H9 (cell line): ENCODE data around the gene RASGRP3. TPM values are rescaled to one million over a fixed set of nuclear protein-coding genes. Genes with fewer than 3 reads are reported as not detected.

Source experiments
- DNase-seq: peaks from one replicate; pipeline ENCODE4 v3.0.0-alpha.2; 2017
- H2AFZ ChIP-seq: one replicate; pipeline ENCODE4 v1.6.1; 2013; ENCODE audit warnings: mild to moderate bottlenecking, low read length, control low read depth, moderate library complexity
- H2AK5ac ChIP-seq: 2 replicates; pipeline ENCODE4 v1.6.1; 2013; ENCODE audit warnings: low read length, control low read depth, mixed read lengths; ENCODE audit not compliant: insufficient read length
- H2BK120ac ChIP-seq: one replicate; pipeline ENCODE4 v1.6.1; 2013; ENCODE audit warnings: low read depth, mild to moderate bottlenecking, low read length, control low read depth, inconsistent platforms; ENCODE audit not compliant: poor library complexity, severe bottlenecking
- H2BK12ac ChIP-seq: 2 replicates; pipeline ENCODE4 v1.6.1; 2013; ENCODE audit warnings: low read length, control low read depth, mixed read lengths, low read depth; ENCODE audit not compliant: insufficient read length
- H2BK15ac ChIP-seq: 2 replicates; pipeline ENCODE4 v1.6.1; 2013; ENCODE audit warnings: low read depth, low read length, control low read depth
- H2BK20ac ChIP-seq: one replicate; pipeline ENCODE4 v1.6.1; 2013; ENCODE audit warnings: low read depth, mild to moderate bottlenecking, low read length, control low read depth, inconsistent platforms; ENCODE audit not compliant: poor library complexity, severe bottlenecking
- H2BK5ac ChIP-seq: 2 replicates; pipeline ENCODE4 v1.6.1; 2013; ENCODE audit warnings: low read length, control low read depth, mixed read lengths; ENCODE audit not compliant: insufficient read length
- H3K14ac ChIP-seq: 2 replicates; pipeline ENCODE4 v1.6.1; 2013; ENCODE audit warnings: low read length, control low read depth; ENCODE audit not compliant: insufficient read depth
- H3K18ac ChIP-seq: 2 replicates; pipeline ENCODE4 v1.6.1; 2013; ENCODE audit warnings: low read depth, mild to moderate bottlenecking, mixed read lengths, low read length, control low read depth; ENCODE audit not compliant: insufficient read length
- H3K23ac ChIP-seq: 2 replicates; pipeline ENCODE4 v1.6.1; 2013; ENCODE audit warnings: low read length, control low read depth, mixed read lengths, low read depth; ENCODE audit not compliant: insufficient read length
- H3K23me2 ChIP-seq: 2 replicates; pipeline ENCODE4 v1.6.1; 2013; ENCODE audit warnings: low read depth, mild to moderate bottlenecking, mixed read lengths, low read length, control low read depth; ENCODE audit not compliant: insufficient read length, poor library complexity, severe bottlenecking
- H3K27ac ChIP-seq: 2 replicates; pipeline ENCODE4 v1.5.1; 2013; ENCODE audit warnings: low read length, control low read depth, mixed read lengths, low read depth; ENCODE audit not compliant: insufficient read length
- H3K27me3 ChIP-seq: 2 replicates; pipeline ENCODE4 v1.6.1; 2013; ENCODE audit warnings: low read length, control low read depth, inconsistent platforms; ENCODE audit not compliant: insufficient read depth
- H3K4ac ChIP-seq: 2 replicates; pipeline ENCODE4 v1.6.1; 2013; ENCODE audit warnings: low read depth, mild to moderate bottlenecking, control low read depth, inconsistent platforms, low read length, moderate library complexity
- H3K4me1 ChIP-seq: 2 replicates; pipeline ENCODE4 v1.6.1; 2013; ENCODE audit warnings: low read length, control low read depth, inconsistent platforms; ENCODE audit not compliant: insufficient read depth
- H3K4me2 ChIP-seq: 2 replicates; pipeline ENCODE4 v1.6.1; 2013; ENCODE audit warnings: low read length, control low read depth, mixed read lengths; ENCODE audit not compliant: insufficient read length, insufficient read depth
- H3K56ac ChIP-seq: 2 replicates; pipeline ENCODE4 v1.6.1; 2013; ENCODE audit warnings: low read depth, mild to moderate bottlenecking, mixed read lengths, low read length, control low read depth; ENCODE audit not compliant: insufficient read length
- H3K79me1 ChIP-seq: 2 replicates; pipeline ENCODE4 v1.6.1; 2013; ENCODE audit warnings: low read depth, mild to moderate bottlenecking, moderate library complexity, low read length, control low read depth, inconsistent platforms; ENCODE audit not compliant: insufficient read depth, poor library complexity, severe bottlenecking
- H3K79me2 ChIP-seq: 2 replicates; pipeline ENCODE4 v1.6.1; 2013; ENCODE audit warnings: low read length, control low read depth, inconsistent platforms; ENCODE audit not compliant: insufficient read depth
- H3K9ac ChIP-seq: 2 replicates; pipeline ENCODE4 v1.6.1; 2013; ENCODE audit warnings: low read length, control low read depth, mixed read lengths; ENCODE audit not compliant: insufficient read length; ENCODE audit errors: extremely low read depth
- H3K9me3 ChIP-seq: one replicate; pipeline ENCODE4 v1.6.1; 2013; ENCODE audit warnings: low read depth, low read length, inconsistent platforms; ENCODE audit not compliant: control insufficient read depth
- H3T11ph ChIP-seq: one replicate; pipeline ENCODE4 v1.6.1; 2013; ENCODE audit warnings: mild to moderate bottlenecking, low read length, control low read depth, inconsistent platforms
- H4K20me1 ChIP-seq: one replicate; pipeline ENCODE4 v1.6.1; 2013; ENCODE audit not compliant: control insufficient read depth, insufficient read length, insufficient read depth
- H4K5ac ChIP-seq: 2 replicates; pipeline ENCODE4 v1.6.1; 2013; ENCODE audit warnings: low read depth, mild to moderate bottlenecking, mixed read lengths, low read length, control low read depth; ENCODE audit not compliant: insufficient read length
- H4K8ac ChIP-seq: replicated peaks from 2 replicates; pipeline ENCODE4 v1.6.1; 2013; ENCODE audit warnings: low read length, control low read depth, mixed read lengths, low read depth; ENCODE audit not compliant: insufficient read length
- H4K91ac ChIP-seq: 2 replicates; pipeline ENCODE4 v1.6.1; 2013; ENCODE audit warnings: low read depth, mild to moderate bottlenecking, moderate library complexity, mixed read lengths, low read length, control low read depth; ENCODE audit not compliant: insufficient read length
- H3K27ac Mint-ChIP-seq, 3 experiments: 2 replicates in 2 of 3; 3 replicates in 1 of 3; pipeline ENCODE4 v1.8.0; 2020 to 2021; ENCODE audit warnings: mixed read lengths in 3 of 3, mild to moderate bottlenecking in 1 of 3, moderate library complexity in 1 of 3
- H3K27me3 Mint-ChIP-seq: 2 replicates; pipeline ENCODE4 v1.8.0; 2021; ENCODE audit warnings: low read depth, mild to moderate bottlenecking, moderate library complexity, mixed read lengths
- H3K36me3 Mint-ChIP-seq, 3 experiments: 2 replicates in 2 of 3; 3 replicates in 1 of 3; pipeline ENCODE4 v1.8.0; 2020 to 2021; ENCODE audit warnings: low read depth in 3 of 3, mixed read lengths in 3 of 3; ENCODE audit not compliant: insufficient read depth in 1 of 3
- H3K4me1 Mint-ChIP-seq, 2 experiments: 2 replicates each; pipeline ENCODE4 v1.8.0; 2020; ENCODE audit warnings: mixed read lengths in 2 of 2
- H3K4me3 Mint-ChIP-seq, 2 experiments: 2 replicates in 1 of 2; 3 replicates in 1 of 2; pipeline ENCODE4 v1.8.0; 2020 to 2021; ENCODE audit warnings: mild to moderate bottlenecking in 2 of 2, mixed read lengths in 2 of 2, moderate library complexity in 1 of 2
- H3K9me3 Mint-ChIP-seq, 2 experiments: 2 replicates in 1 of 2; 3 replicates in 1 of 2; pipeline ENCODE4 v1.8.0; 2020; ENCODE audit warnings: mild to moderate bottlenecking in 2 of 2, mixed read lengths in 2 of 2, moderate library complexity in 1 of 2
- WGBS: extraction: QIAGEN DNeasy Blood & Tissue Kit; methylation state at CpG from one replicate; pipeline ENCODE4 v1.1.7; 2013; ENCODE audit warnings: missing lambda C conversion rate, low lambda C conversion rate, mixed read lengths; ENCODE audit not compliant: insufficient read length; ENCODE audit errors: extremely low coverage; 5-methylcytosine and 5-hydroxymethylcytosine counted together
- total RNA-seq: library from RNA; stranded (reverse); gene quantifications from 2 replicates; pipeline ENCODE4 v1.2.1, GENCODE V29; 2021
- TF ChIP-seq, protein P1 (sequence below): fragments of 200-600 bp; sonication (generic); conservative IDR thresholded peaks from 3 replicates; pipeline ENCODE4 v1.8.0; 2021; ENCODE audit warnings: antibody characterized with exemption, mild to moderate bottlenecking

The RASGRP3 gene
- total RNA-seq, 1 experiment from 2014 or later, result not detected

DNA sequence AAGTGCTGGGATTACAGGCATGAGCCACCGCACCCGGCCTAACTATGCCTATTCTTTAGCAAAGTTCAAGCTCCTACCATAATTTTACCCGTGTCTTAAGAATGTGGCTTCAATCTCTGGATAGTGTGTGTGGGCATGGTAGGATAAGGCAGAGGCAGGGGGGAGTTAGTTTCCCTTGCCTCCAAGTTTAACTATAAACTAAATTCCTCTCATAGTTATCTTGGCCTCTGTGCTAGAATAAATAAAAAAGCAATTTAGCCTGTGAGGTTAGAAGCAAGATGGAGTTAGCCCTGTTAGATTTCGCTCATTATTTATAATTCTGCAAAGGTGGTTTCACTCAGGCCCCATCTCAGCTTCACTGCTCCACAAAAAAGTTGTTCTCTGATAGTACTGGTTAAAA, 129.7 kb downstream of the RASGRP3 start:
- Histone ChIP-seq H2BK120ac (no peak overlapping the region), H3K9ac (no peak overlapping the region), H2BK12ac (no peak overlapping the region), H4K8ac (no peak overlapping the region), H2AK5ac (no peak overlapping the region), H4K20me1 (no peaks in the 10 kb centered on the region), H3K4me2 (no peak overlapping the region), H3K18ac (no peak overlapping the region), H2BK15ac (no peak overlapping the region), H3K14ac (no peak overlapping the region), H3K79me2 (no peaks in the 10 kb centered on the region; the same call in 1 of the 2 replicates), H2BK5ac (no peak overlapping the region), H3K27ac (no peak overlapping the region), H4K91ac (no peak overlapping the region), H3K27me3 (no peaks in the 10 kb centered on the region), H3K79me1 (no peaks in the 10 kb centered on the region), H3K56ac (no peak overlapping the region), H2BK20ac (no peak overlapping the region), H3K4me1 (peaks cover 8% of the 10 kb centered on the region; the same call in 1 of the 2 replicates), H3K23ac (no peak overlapping the region), H3T11ph (no peak overlapping the region), H3K9me3 (peaks cover 19% of the 10 kb centered on the region), H3K4ac (no peak overlapping the region), H4K5ac (no peak overlapping the region), H2AFZ (no peak overlapping the region), H3K23me2 (no peaks in the 10 kb centered on the region)
- WGBS, result no CpG with 5 or more reads among the region's 4 CpGs
- Mint-ChIP-seq H3K27me3 (no peaks in the 10 kb centered on the region), H3K36me3 (peaks cover 24 to 42% (median 30%) of the 10 kb centered on the region in 3 experiments), H3K27ac (peak overlapping the region in 1 of 3 experiments; percentile 40; a peak in 1 of 7 replicates), H3K4me1 (peaks cover 63 to 64% of the 10 kb centered on the region in 2 experiments), H3K4me3 (no peak overlapping the region), H3K9me3 (peaks cover 20 to 25% of the 10 kb centered on the region in 2 experiments)
- DNase-seq, result no peak
- TF ChIP-seq, protein P1, sequence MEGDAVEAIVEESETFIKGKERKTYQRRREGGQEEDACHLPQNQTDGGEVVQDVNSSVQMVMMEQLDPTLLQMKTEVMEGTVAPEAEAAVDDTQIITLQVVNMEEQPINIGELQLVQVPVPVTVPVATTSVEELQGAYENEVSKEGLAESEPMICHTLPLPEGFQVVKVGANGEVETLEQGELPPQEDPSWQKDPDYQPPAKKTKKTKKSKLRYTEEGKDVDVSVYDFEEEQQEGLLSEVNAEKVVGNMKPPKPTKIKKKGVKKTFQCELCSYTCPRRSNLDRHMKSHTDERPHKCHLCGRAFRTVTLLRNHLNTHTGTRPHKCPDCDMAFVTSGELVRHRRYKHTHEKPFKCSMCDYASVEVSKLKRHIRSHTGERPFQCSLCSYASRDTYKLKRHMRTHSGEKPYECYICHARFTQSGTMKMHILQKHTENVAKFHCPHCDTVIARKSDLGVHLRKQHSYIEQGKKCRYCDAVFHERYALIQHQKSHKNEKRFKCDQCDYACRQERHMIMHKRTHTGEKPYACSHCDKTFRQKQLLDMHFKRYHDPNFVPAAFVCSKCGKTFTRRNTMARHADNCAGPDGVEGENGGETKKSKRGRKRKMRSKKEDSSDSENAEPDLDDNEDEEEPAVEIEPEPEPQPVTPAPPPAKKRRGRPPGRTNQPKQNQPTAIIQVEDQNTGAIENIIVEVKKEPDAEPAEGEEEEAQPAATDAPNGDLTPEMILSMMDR, result no peak
